Esophagus muscularis mucosa (tissue), 4 donors: ENCODE results near the gene RHOBTB3. TPM values are rescaled to one million over a fixed set of nuclear protein-coding genes. Genes with fewer than 3 reads are reported as not detected.
A peak's percentile ranks its signal among the peaks of the same experiment; 100 is the strongest.

Experiments used
- DNase-seq: peaks from one replicate; pipeline ENCODE4 v3.0.0-alpha.2; 2017; ENCODE audit errors: extremely low spot score
- H3K27ac ChIP-seq, 4 donors: fragments of 200-600 bp; sonication (generic); replicated peaks in 1 of 4; 1 replicate in 3 of 4; 2 replicates in 1 of 4; pipeline ENCODE4 v1.5.1; 2016 to 2019; ENCODE audit warnings: mild to moderate bottlenecking in 1 of 4
- H3K27me3 ChIP-seq, 4 donors: fragments of 200-600 bp; sonication (generic); one replicate each; pipeline versions ENCODE4 v1.5.1 to v1.6.0; 2016 to 2019
- H3K36me3 ChIP-seq, 4 donors: fragments of 200-600 bp; sonication (generic); one replicate each; pipeline ENCODE4 v1.5.1; 2016 to 2019
- H3K4me1 ChIP-seq, 4 donors: fragments of 200-600 bp; sonication (generic); one replicate each; pipeline ENCODE4 v1.5.1; 2016 to 2019
- H3K4me3 ChIP-seq, 4 donors: fragments of 200-600 bp; sonication (generic); 1 replicate in 2 of 4; 2 replicates in 2 of 4; pipeline ENCODE4 v1.5.1; 2016 to 2019; ENCODE audit warnings: mild to moderate bottlenecking in 4 of 4, moderate library complexity in 1 of 4
- H3K9me3 ChIP-seq, 4 donors: fragments of 200-600 bp; sonication (generic); 1 replicate in 3 of 4; 2 replicates in 1 of 4; pipeline ENCODE4 v1.5.1; 2016 to 2019
- CTCF ChIP-seq, 3 experiments: fragments of 200-600 bp in 2 of 3; fragments of 450-650 bp in 1 of 3; sonication (generic) in 2 of 3; IDR thresholded peaks; one replicate each; pipeline ENCODE4 v1.5.1; 2017 to 2019; ENCODE audit warnings: antibody characterized with exemption in 3 of 3, mild to moderate bottlenecking in 2 of 3, moderate library complexity in 1 of 3
- EP300 ChIP-seq: sonication (generic); formaldehyde crosslinking; IDR thresholded peaks from one replicate; pipeline ENCODE4 v1.6.1; 2017; ENCODE audit warnings: antibody characterized with exemption
- POLR2A ChIP-seq: fragments of 450-650 bp; IDR thresholded peaks from one replicate; pipeline ENCODE4 v1.6.1; 2017; ENCODE audit warnings: antibody characterized with exemption, moderate library complexity, mild to moderate bottlenecking, low read depth
- POLR2AphosphoS5 ChIP-seq, 2 donors: sonication (generic); formaldehyde crosslinking; IDR thresholded peaks; one replicate each; pipeline ENCODE4 v1.6.1; 2017; ENCODE audit warnings: antibody characterized with exemption in 2 of 2
- WGBS: methylation state at CpG from one replicate; pipeline ENCODE4 v1.1.5; 2018; 5-methylcytosine and 5-hydroxymethylcytosine counted together
- intact Hi-C: fragments of 100-400 bp; cut with DNase I; formaldehyde crosslinking; loops from one replicate; pipeline ENCODE4 v1.15.1; 2023
- total RNA-seq, 4 donors: library from RNA; depleted of rRNA; stranded (reverse); fragments of >200 nt; gene quantifications; one replicate each; pipeline versions ENCODE4 v1.1.0 to v1.2.1, GENCODE V29; 2016

The RHOBTB3 gene
- total RNA-seq, 4 donors from 2014 or later = 72.9 to 165 (median 89.2) TPM

DNA sequence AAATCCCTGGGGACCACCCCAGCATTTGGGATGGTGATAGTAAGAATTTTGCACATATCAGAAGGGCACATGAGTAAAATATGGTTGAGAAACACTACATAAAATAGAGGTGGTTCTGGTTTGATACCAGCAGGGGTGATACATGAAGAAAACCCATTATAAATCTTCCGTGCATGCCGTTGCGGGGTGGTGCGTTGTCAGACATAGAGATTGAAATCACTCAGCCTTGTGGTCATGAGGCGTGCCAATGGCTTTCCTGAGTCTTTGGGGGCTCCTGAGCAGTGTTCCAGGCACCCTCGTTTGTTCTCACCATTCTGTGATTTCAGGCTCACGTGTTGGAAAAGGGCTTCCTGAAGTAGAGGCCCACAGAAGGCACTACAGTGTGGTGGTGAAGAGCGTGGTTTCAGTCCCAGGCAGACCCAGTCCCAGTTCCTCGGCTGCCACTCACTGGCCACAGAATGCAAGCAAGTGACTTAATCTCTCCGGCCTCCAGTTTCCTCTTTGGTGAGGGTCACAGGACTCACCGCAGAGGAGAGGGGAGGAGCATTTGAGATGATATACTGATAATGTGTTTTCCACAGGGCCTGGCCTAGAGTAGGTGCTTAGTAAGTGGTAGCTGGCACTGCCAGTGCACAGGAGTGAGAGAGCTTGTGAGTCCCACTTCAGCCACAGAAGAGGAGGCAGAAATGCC is 111.9 kb downstream of the RHOBTB3 start:
- Histone ChIP-seq H3K27ac (peak overlapping the region; percentile 13 to 60 (median 32)), H3K36me3 (no peaks in the 10 kb centered on the region), H3K4me1 (peaks cover 3 to 21% (median 13%) of the 10 kb centered on the region in 4 donors), H3K27me3 (no peaks in the 10 kb centered on the region), H3K4me3 (no peak overlapping the region), H3K9me3 (no peaks in the 10 kb centered on the region)
- TF ChIP-seq POLR2AphosphoS5 (IDR thresholded peaks at IDR 0.05) = no peak
- TF ChIP-seq EP300 = no peak
- TF ChIP-seq CTCF (IDR thresholded peaks at IDR 0.05) = no peak
- TF ChIP-seq POLR2A = no peak
- WGBS = 79% methylated on average over 11 of the region's 11 CpGs
- intact Hi-C loops = no loop called here
- no peak for DNase-seq

- no peaks in the 10 kb centered on the region for H3K27me3 ChIP-seq
- peak overlapping the region in 3 of 4 donors; percentile 3 to 60 (median 13) for H3K27ac ChIP-seq
- peaks cover 3 to 21% (median 13%) of the 10 kb centered on the region in 4 donors for H3K4me1 ChIP-seq
- TF ChIP-seq CTCF (IDR thresholded peaks at IDR 0.05) (no peak), POLR2A (no peak), POLR2AphosphoS5 (IDR thresholded peaks at IDR 0.05) (peak in 1 of 2 donors; percentile 12), EP300 (no peak)
- 65% methylated on average over 3 of the region's 3 CpGs for WGBS
- H3K36me3 ChIP-seq = no peaks in the 10 kb centered on the region
- intact Hi-C loops = loop anchor here (2.0 kb wide), 1 partner anchor 199 kb away; no protein-coding TSS in a partner anchor
- H3K4me3 ChIP-seq = no peak overlapping the region
- DNase-seq = no peak
- no peaks in the 10 kb centered on the region for H3K9me3 ChIP-seq
Observed at GRCh38 chr5:95843733-95844223, 112.6 kb downstream of the RHOBTB3 start.

DNA sequence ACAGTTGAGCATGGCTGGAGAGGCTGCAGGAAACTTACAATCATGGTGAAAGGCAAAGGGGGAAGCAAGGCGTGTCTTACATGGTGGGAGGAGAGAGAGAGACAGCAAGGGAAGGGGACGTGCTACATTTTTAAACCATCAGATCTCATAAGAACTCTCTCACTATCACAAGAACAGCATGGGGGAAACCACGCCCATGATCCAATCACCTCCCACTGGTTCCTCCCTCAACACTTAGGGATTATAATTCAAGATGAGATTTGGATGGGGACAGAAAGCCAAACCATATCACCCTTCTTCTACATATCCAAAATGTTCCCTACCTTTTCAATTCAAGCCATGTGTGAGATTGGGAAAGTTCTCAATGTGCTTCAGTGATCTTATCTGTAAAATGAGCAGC is 114.3 kb downstream of the RHOBTB3 start:
- H3K27ac ChIP-seq = no peak overlapping the region
- WGBS = 69% methylated on average over 3 of the region's 3 CpGs

More for the DNA sequence above, 114.3 kb downstream of the RHOBTB3 start:
- Histone ChIP-seq H3K9me3 (no peaks in the 10 kb centered on the region), H3K4me1 (peaks cover 3 to 21% (median 13%) of the 10 kb centered on the region in 4 donors), H3K36me3 (no peaks in the 10 kb centered on the region), H3K27me3 (no peaks in the 10 kb centered on the region), H3K4me3 (no peak overlapping the region)
- TF ChIP-seq POLR2AphosphoS5 (IDR thresholded peaks at IDR 0.05) (no peak), EP300 (no peak), CTCF (IDR thresholded peaks at IDR 0.05) (no peak), POLR2A (no peak)
- DNase-seq = no peak
- intact Hi-C loops = loop anchor here (2.0 to 5.0 kb wide), 2 partner anchors 178 to 201 kb away; no protein-coding TSS in a partner anchor

Other genes starting within 250 kb of the RHOBTB3 start
- gene SKIC3, start 176.4 kb upstream of the RHOBTB3 start, total RNA-seq = 10 to 100 TPM; 46.6 to 76.8 (median 55.2) TPM
- 1 to 10 TPM; 5.0 to 7.3 (median 6.7) TPM for gene ARSK, start 176.2 kb upstream of the RHOBTB3 start, total RNA-seq
- gene GPR150, start 111.2 kb upstream of the RHOBTB3 start, total RNA-seq = 1 to 10 TPM in 1 of 4 donors, under 1 TPM in 2, not detected in 1; 0.42 to 1.1 (median 0.92) TPM
- gene RFESD, start 84.6 kb upstream of the RHOBTB3 start, total RNA-seq = 1 to 10 TPM in 1 of 4 donors, under 1 TPM in 3; 0.63 to 1.7 (median 0.84) TPM
- gene SPATA9, start 48.3 kb upstream of the RHOBTB3 start, total RNA-seq = not detected
- gene GLRX, start 91.4 kb downstream of the RHOBTB3 start, total RNA-seq = 10 to 100 TPM; 14.1 to 56.0 (median 34.0) TPM
- 10 to 100 TPM; 38.8 to 51.5 (median 42.7) TPM for gene ELL2, start 230.5 kb downstream of the RHOBTB3 start, total RNA-seq